Measurements from ENCODE around the gene FETUB. TPM values are rescaled to one million over a fixed set of nuclear protein-coding genes. Genes with fewer than 3 reads are reported as not detected.

The FETUB gene
- total and polyA plus RNA-seq, 8 donors = not detected

DNA sequence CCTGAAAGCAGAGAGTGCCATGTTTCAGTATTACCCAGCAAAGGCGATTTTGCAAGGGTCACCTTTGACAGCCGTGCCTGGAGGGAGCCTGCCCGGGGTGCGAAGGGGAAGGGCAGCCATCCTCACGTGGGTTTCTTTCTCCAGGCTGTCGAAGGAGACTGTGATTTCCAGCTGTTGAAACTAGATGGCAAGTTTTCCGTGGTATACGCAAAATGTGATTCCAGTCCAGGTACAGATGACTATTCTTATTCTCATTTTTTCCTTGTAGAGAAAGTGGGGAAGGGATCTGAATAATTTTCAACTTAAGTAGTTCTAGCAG, 23.9 kb upstream of the FETUB start:
- no peak overlapping the region for H3K27ac ChIP-seq
- DNase-seq (no peak), FAIRE-seq (no peak), ATAC-seq (no peak)
- intact Hi-C loops (cut with DNase I) = loop anchor here in 1 of 3 donors (10.0 kb wide), 1 partner anchor 139 kb away; no protein-coding TSS in a partner anchor
- H3K27me3 ChIP-seq = no peaks in the 10 kb centered on the region
- H3K4me1 ChIP-seq = peaks cover 0 to 4% (median 0%) of the 10 kb centered on the region in 3 donors
- 73 to 85% methylated on average over 8 of the region's 8 CpGs for WGBS, 2 donors
- TF ChIP-seq, protein P1, sequence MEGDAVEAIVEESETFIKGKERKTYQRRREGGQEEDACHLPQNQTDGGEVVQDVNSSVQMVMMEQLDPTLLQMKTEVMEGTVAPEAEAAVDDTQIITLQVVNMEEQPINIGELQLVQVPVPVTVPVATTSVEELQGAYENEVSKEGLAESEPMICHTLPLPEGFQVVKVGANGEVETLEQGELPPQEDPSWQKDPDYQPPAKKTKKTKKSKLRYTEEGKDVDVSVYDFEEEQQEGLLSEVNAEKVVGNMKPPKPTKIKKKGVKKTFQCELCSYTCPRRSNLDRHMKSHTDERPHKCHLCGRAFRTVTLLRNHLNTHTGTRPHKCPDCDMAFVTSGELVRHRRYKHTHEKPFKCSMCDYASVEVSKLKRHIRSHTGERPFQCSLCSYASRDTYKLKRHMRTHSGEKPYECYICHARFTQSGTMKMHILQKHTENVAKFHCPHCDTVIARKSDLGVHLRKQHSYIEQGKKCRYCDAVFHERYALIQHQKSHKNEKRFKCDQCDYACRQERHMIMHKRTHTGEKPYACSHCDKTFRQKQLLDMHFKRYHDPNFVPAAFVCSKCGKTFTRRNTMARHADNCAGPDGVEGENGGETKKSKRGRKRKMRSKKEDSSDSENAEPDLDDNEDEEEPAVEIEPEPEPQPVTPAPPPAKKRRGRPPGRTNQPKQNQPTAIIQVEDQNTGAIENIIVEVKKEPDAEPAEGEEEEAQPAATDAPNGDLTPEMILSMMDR (IDR thresholded peaks at IDR 0.05) = no peak
- no peaks in the 10 kb centered on the region for H3K36me3 ChIP-seq
- H3K4me3 ChIP-seq = no peak overlapping the region
- H3K9me3 ChIP-seq = no peaks in the 10 kb centered on the region

GRCh38 chr3:186617036-186617946, 22.9 kb upstream of the FETUB start:
- intact Hi-C loops (cut with DNase I) = loop anchor here in 1 of 3 donors (10.0 kb wide), 1 partner anchor 138 kb away; no protein-coding TSS in a partner anchor
- Histone ChIP-seq H3K9me3 (no peaks in the 10 kb centered on the region), H3K4me1 (peaks cover 0 to 4% (median 0%) of the 10 kb centered on the region in 3 donors), H3K4me3 (peak overlapping the region in 2 of 4 donors; percentile 10 to 21), H3K36me3 (no peaks in the 10 kb centered on the region), H3K27ac (no peak overlapping the region), H3K27me3 (no peaks in the 10 kb centered on the region)
- TF ChIP-seq, protein P1 (IDR thresholded peaks at IDR 0.05) = peak; percentile 85 to 94 (median 92)
- 14 to 17% methylated on average over 30 to 31 of the region's 31 CpGs for WGBS, 2 donors
- ATAC-seq (peak; percentile 97 to 99 (median 98)), DNase-seq (peak; percentile 85 to 96 (median 93)), FAIRE-seq (no peak)

- Histone ChIP-seq H3K27ac (no peak overlapping the region), H3K27me3 (no peaks in the 10 kb centered on the region), H3K4me3 (no peak overlapping the region), H3K36me3 (no peaks in the 10 kb centered on the region), H3K9me3 (no peaks in the 10 kb centered on the region), H3K4me1 (peaks cover 0 to 4% (median 0%) of the 10 kb centered on the region in 3 donors)
- TF ChIP-seq, protein P1 (IDR thresholded peaks at IDR 0.05) = no peak
- intact Hi-C loops (cut with DNase I) = loop anchor here in 1 of 3 donors (10.0 kb wide), 1 partner anchor 136 kb away; no protein-coding TSS in a partner anchor
- ATAC-seq (no peak), DNase-seq (no peak), FAIRE-seq (no peak)
- WGBS, 2 donors = 83 to 84% methylated on average over 8 of the region's 8 CpGs
Measured at GRCh38 chr3:186618318-186618938, 21.8 kb upstream of the FETUB start.

- H3K4me1 ChIP-seq = peaks cover 0 to 4% (median 0%) of the 10 kb centered on the region in 3 donors
- no peaks in the 10 kb centered on the region for H3K36me3 ChIP-seq
- no peaks in the 10 kb centered on the region for H3K9me3 ChIP-seq
- no peak for ATAC-seq
- TF ChIP-seq, protein P1 (IDR thresholded peaks at IDR 0.05) = no peak
- intact Hi-C loops (cut with DNase I) = loop anchor here in 1 of 3 donors (10.0 kb wide), 1 partner anchor 135 kb away; no protein-coding TSS in a partner anchor
- no peak overlapping the region for H3K27ac ChIP-seq
- DNase-seq = no peak
- no peak for FAIRE-seq
- WGBS, 2 donors = 76 to 79% methylated on average over 5 of the region's 5 CpGs
- H3K27me3 ChIP-seq = no peaks in the 10 kb centered on the region
- no peak overlapping the region for H3K4me3 ChIP-seq
Measured at GRCh38 chr3:186619787-186620212, 20.4 kb upstream of the FETUB start.
